ENCODE measurements around the gene TAF1C.
"Not testable (repeated sequence)": the region's sequence is repeated elsewhere in the genome, so short reads cannot be mapped to it uniquely, and the experiment has no call there.

DNA sequence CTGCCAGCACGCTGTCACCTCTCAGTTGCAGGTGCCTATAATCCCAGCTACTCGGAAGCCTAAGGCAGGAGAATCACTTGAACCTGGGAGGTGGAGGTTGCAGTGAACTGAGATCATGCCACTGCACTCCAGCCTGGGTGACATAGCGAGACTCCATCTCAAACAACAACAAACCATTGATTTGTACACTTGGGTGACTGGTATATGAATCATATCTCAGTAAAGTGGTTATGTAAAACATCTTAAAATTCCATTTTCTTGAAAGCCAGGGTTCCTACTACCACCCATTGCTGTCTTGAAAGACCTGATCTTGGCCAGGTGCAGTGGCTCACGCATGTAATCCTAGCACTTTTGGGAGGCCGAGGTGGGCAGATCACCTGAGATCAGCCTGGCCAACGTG is 18.3 kb upstream of the TAF1C start:
- TF ChIP-seq ZBTB43 (CRISPR knock-in tag; IDR thresholded peaks at IDR 0.05); SP1 (CRISPR knock-in tag; conservative IDR thresholded peaks at IDR 0.05); USF2 (CRISPR knock-in tag; IDR thresholded peaks at IDR 0.05); ZNF396 (CRISPR knock-in tag; IDR thresholded peaks at IDR 0.05; ENCODE audit: borderline replicate concordance); MYBL2 (CRISPR knock-in tag; IDR thresholded peaks at IDR 0.05); NR2C2 (CRISPR knock-in tag; IDR thresholded peaks at IDR 0.05); ZNF121 (CRISPR knock-in tag; IDR thresholded peaks at IDR 0.05); ESRRA (CRISPR knock-in tag; IDR thresholded peaks at IDR 0.05; ENCODE audit: borderline replicate concordance): not testable (repeated sequence)
- TF ChIP-seq, protein P1, sequence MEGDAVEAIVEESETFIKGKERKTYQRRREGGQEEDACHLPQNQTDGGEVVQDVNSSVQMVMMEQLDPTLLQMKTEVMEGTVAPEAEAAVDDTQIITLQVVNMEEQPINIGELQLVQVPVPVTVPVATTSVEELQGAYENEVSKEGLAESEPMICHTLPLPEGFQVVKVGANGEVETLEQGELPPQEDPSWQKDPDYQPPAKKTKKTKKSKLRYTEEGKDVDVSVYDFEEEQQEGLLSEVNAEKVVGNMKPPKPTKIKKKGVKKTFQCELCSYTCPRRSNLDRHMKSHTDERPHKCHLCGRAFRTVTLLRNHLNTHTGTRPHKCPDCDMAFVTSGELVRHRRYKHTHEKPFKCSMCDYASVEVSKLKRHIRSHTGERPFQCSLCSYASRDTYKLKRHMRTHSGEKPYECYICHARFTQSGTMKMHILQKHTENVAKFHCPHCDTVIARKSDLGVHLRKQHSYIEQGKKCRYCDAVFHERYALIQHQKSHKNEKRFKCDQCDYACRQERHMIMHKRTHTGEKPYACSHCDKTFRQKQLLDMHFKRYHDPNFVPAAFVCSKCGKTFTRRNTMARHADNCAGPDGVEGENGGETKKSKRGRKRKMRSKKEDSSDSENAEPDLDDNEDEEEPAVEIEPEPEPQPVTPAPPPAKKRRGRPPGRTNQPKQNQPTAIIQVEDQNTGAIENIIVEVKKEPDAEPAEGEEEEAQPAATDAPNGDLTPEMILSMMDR (IDR thresholded peaks at IDR 0.05), result not testable (repeated sequence)
- TF ChIP-seq, protein P2, sequence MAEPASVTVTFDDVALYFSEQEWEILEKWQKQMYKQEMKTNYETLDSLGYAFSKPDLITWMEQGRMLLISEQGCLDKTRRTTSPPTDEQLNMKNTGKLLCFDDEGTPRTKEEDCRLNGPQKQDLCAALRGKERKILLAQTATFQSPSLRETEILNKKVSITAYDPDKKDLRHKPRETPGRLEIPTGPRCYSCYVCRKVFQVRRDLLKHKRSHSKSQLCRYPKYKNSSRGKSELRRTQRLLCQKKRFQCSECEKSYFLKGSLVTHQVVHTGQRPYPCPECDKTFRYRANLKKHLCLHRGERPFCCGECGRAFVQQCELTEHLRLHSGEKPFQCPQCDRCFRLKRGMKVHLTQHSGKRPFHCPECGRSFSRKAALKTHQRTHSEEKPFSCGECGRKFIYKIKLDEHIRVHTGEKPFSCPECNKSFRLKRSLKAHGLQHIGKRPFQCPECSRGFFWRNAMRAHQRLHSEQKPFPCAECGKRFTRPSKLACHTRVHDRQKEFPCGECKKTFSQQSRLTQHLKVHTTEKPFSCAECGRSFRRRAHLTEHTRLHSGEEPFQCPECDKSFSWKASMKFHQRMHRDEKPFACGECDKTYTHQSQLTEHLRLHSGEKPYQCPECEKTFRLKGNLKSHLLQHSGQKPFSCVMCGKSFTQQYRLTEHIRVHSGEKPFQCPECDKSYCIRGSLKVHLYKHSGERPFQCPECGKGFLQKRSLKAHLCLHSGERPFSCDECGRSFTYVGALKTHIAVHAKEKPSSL (CRISPR knock-in tag; conservative IDR thresholded peaks at IDR 0.05), result not testable (repeated sequence)
- TF ChIP-seq, protein P3, sequence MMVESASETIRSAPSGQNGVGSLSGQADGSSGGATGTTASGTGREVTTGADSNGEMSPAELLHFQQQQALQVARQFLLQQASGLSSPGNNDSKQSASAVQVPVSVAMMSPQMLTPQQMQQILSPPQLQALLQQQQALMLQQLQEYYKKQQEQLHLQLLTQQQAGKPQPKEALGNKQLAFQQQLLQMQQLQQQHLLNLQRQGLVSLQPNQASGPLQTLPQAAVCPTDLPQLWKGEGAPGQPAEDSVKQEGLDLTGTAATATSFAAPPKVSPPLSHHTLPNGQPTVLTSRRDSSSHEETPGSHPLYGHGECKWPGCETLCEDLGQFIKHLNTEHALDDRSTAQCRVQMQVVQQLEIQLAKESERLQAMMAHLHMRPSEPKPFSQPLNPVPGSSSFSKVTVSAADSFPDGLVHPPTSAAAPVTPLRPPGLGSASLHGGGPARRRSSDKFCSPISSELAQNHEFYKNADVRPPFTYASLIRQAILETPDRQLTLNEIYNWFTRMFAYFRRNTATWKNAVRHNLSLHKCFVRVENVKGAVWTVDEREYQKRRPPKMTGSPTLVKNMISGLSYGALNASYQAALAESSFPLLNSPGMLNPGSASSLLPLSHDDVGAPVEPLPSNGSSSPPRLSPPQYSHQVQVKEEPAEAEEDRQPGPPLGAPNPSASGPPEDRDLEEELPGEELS (CRISPR knock-in tag; IDR thresholded peaks at IDR 0.05), result not testable (repeated sequence)
- TF ChIP-seq, protein P4, sequence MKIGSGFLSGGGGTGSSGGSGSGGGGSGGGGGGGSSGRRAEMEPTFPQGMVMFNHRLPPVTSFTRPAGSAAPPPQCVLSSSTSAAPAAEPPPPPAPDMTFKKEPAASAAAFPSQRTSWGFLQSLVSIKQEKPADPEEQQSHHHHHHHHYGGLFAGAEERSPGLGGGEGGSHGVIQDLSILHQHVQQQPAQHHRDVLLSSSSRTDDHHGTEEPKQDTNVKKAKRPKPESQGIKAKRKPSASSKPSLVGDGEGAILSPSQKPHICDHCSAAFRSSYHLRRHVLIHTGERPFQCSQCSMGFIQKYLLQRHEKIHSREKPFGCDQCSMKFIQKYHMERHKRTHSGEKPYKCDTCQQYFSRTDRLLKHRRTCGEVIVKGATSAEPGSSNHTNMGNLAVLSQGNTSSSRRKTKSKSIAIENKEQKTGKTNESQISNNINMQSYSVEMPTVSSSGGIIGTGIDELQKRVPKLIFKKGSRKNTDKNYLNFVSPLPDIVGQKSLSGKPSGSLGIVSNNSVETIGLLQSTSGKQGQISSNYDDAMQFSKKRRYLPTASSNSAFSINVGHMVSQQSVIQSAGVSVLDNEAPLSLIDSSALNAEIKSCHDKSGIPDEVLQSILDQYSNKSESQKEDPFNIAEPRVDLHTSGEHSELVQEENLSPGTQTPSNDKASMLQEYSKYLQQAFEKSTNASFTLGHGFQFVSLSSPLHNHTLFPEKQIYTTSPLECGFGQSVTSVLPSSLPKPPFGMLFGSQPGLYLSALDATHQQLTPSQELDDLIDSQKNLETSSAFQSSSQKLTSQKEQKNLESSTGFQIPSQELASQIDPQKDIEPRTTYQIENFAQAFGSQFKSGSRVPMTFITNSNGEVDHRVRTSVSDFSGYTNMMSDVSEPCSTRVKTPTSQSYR (CRISPR knock-in tag; IDR thresholded peaks at IDR 0.05), result not testable (repeated sequence)
